PC-9 (cell line): ENCODE measurements around the gene DNAJC3. TPM values are rescaled to one million over a fixed set of nuclear protein-coding genes. Genes with fewer than 3 reads are reported as not detected.
"Not testable (repeated sequence)": the region's sequence is repeated elsewhere in the genome, so short reads cannot be mapped to it uniquely, and the experiment has no call there.

ENCODE experiments used
- BruUV-seq: library from RNA; stranded (reverse); fragments of 400-500 nt; replicated peaks from 2 replicates; lab custom pipeline; 2021; lab: Mats Ljungman, UMichigan
- CTCF ChIA-PET: fragments of 300-600 bp; sonication (Branson Sonifier 250); formaldehyde crosslinking; loops from one replicate; lab custom pipeline; 2022; ENCODE audit warnings: antibody characterized with exemption; lab: Charles Lee
- POLR2A ChIA-PET: fragments of 300-600 bp; sonication (Branson Sonifier 250); formaldehyde crosslinking; loops from one replicate; lab custom pipeline; 2022; ENCODE audit warnings: antibody characterized with exemption; ENCODE audit not compliant: unreplicated experiment; lab: Charles Lee
- DNase-seq, 2 experiments: peaks; one replicate each; pipeline versions ENCODE4 v3.0.0 to v3.0.0-alpha.2; 2015 to 2022; ENCODE audit warnings: mixed read lengths in 1 of 2
- H2AFZ ChIP-seq: fragments of 200-600 bp; sonication (generic); 2 replicates; pipeline ENCODE4 v1.8.1; 2017; ENCODE audit warnings: antibody characterized with exemption
- H3F3A ChIP-seq: fragments of 200-600 bp; sonication (generic); 2 replicates; pipeline ENCODE4 v1.8.1; 2017; ENCODE audit warnings: antibody characterized with exemption, mild to moderate bottlenecking, low read depth; ENCODE audit not compliant: insufficient read depth
- H3K27ac ChIP-seq: fragments of 200-600 bp; sonication (generic); 2 replicates; pipeline ENCODE4 v1.6.1; 2016; ENCODE audit warnings: mixed run types
- H3K27me3 ChIP-seq: fragments of 200-600 bp; sonication (generic); 2 replicates; pipeline ENCODE4 v1.6.1; 2016; ENCODE audit warnings: low read depth, mixed run types; ENCODE audit not compliant: insufficient read depth
- H3K36me3 ChIP-seq: fragments of 200-600 bp; sonication (generic); 2 replicates; pipeline ENCODE4 v1.6.1; 2016; ENCODE audit warnings: low read depth, mixed run types
- H3K4me1 ChIP-seq: fragments of 200-600 bp; sonication (generic); replicated peaks from 2 replicates; pipeline ENCODE4 v1.6.1; 2016; ENCODE audit warnings: mixed run types; ENCODE audit not compliant: insufficient read depth
- H3K4me2 ChIP-seq: fragments of 200-600 bp; sonication (generic); 2 replicates; pipeline ENCODE4 v1.6.1; 2017; ENCODE audit warnings: mixed run types
- H3K4me3 ChIP-seq: fragments of 200-600 bp; sonication (generic); 2 replicates; pipeline ENCODE4 v1.6.1; 2016; ENCODE audit warnings: mixed run types
- H3K79me2 ChIP-seq: fragments of 200-600 bp; sonication (generic); 2 replicates; pipeline ENCODE4 v1.6.1; 2017; ENCODE audit warnings: low read depth, mixed run types
- H3K9me2 ChIP-seq: fragments of 200-600 bp; sonication (generic); 2 replicates; pipeline ENCODE4 v1.8.1; 2017; ENCODE audit warnings: mild to moderate bottlenecking; ENCODE audit not compliant: insufficient read depth
- H3K9me3 ChIP-seq: fragments of 200-600 bp; sonication (generic); 2 replicates; pipeline ENCODE4 v1.8.1; 2016; ENCODE audit warnings: low read depth; ENCODE audit not compliant: insufficient read depth
- H4K20me1 ChIP-seq: fragments of 200-600 bp; sonication (generic); 2 replicates; pipeline ENCODE4 v1.8.1; 2017; ENCODE audit not compliant: insufficient read depth
- EZH2 ChIP-seq: fragments of 200-600 bp; sonication (generic); IDR thresholded peaks from 2 replicates; pipeline ENCODE4 v1.8.0; 2017; ENCODE audit warnings: antibody characterized with exemption, low read depth
- intact Hi-C: fragments of 100-400 bp; cut with micrococcal nuclease; formaldehyde crosslinking; loops from one replicate; pipeline ENCODE4 v1.10.0; 2022; ENCODE audit not compliant: unreplicated experiment
- total RNA-seq: library from RNA; stranded (reverse); gene quantifications from 2 replicates; pipeline ENCODE4 v1.2.3, GENCODE V29; 2021
- TF ChIP-seq, protein P1 (sequence below): fragments of 200-600 bp; sonication (generic); conservative IDR thresholded peaks from 2 replicates; pipeline ENCODE4 v1.6.1; 2017; ENCODE audit warnings: mixed run types, antibody characterized with exemption, mild to moderate bottlenecking, moderate library complexity

Gene DNAJC3
- total RNA-seq, 1 experiment from 2014 or later = 10.5 TPM

DNA sequence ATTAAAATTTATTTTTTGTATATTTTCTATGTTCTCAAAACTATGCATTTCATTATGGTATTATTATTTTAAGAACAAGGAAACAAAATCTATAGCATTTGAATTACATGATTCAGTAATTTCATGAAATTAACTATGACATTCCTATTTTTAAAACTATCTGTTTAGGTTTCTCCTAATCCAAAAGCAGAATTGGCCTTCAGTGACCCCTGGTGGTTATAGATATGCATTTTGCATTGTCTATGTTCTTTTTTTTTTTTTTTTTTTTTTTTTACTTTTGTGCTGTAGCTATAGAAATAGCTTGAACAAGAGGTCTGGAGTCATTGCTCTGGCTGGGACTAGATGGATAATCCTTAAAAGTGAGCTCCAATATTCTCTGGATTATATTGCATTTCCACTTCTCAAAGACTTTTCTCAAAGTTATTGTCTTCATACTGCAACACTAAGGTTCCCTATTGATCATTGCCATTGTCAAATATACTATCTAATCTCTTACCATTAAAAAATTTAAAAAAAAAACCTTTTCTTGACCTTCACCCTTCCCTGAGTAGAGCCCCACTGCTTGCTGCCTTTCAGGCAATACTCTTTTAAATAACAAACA, 15.9 kb upstream of the DNAJC3 start:
- H3K4me2 ChIP-seq = no peak overlapping the region
- CTCF ChIA-PET = interaction anchor here (0.6 to 0.8 kb wide), 7 partner anchors 37 to 1098 kb away, joined by 3 to 30 read pairs (median 7); no protein-coding TSS in a partner anchor
- no peaks in the 10 kb centered on the region for H4K20me1 ChIP-seq
- TF ChIP-seq EZH2 = no peak
- TF ChIP-seq, protein P1, sequence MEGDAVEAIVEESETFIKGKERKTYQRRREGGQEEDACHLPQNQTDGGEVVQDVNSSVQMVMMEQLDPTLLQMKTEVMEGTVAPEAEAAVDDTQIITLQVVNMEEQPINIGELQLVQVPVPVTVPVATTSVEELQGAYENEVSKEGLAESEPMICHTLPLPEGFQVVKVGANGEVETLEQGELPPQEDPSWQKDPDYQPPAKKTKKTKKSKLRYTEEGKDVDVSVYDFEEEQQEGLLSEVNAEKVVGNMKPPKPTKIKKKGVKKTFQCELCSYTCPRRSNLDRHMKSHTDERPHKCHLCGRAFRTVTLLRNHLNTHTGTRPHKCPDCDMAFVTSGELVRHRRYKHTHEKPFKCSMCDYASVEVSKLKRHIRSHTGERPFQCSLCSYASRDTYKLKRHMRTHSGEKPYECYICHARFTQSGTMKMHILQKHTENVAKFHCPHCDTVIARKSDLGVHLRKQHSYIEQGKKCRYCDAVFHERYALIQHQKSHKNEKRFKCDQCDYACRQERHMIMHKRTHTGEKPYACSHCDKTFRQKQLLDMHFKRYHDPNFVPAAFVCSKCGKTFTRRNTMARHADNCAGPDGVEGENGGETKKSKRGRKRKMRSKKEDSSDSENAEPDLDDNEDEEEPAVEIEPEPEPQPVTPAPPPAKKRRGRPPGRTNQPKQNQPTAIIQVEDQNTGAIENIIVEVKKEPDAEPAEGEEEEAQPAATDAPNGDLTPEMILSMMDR = peak; percentile 86
- peaks cover 14% of the 10 kb centered on the region for H3K4me1 ChIP-seq
- no peaks in the 10 kb centered on the region for H3K36me3 ChIP-seq
- no peaks in the 10 kb centered on the region for H3K9me2 ChIP-seq
- H2AFZ ChIP-seq = no peak overlapping the region
- peaks cover 20% of the 10 kb centered on the region for H3K9me3 ChIP-seq
- H3K27me3 ChIP-seq = no peaks in the 10 kb centered on the region
- POLR2A ChIA-PET = no interaction called here
- intact Hi-C loops = loop anchor here (2.0 to 10.0 kb wide), 5 partner anchors 39 to 472 kb away; no protein-coding TSS in a partner anchor
- BruUV-seq = no TSS peak
- H3K79me2 ChIP-seq = no peaks in the 10 kb centered on the region
- no peak overlapping the region for H3K4me3 ChIP-seq
- peaks cover 11% of the 10 kb centered on the region; the same call in 1 of the 2 replicates for H3F3A ChIP-seq
- DNase-seq = peak in 1 of 2 experiments; percentile 62
- no peak overlapping the region for H3K27ac ChIP-seq

DNA sequence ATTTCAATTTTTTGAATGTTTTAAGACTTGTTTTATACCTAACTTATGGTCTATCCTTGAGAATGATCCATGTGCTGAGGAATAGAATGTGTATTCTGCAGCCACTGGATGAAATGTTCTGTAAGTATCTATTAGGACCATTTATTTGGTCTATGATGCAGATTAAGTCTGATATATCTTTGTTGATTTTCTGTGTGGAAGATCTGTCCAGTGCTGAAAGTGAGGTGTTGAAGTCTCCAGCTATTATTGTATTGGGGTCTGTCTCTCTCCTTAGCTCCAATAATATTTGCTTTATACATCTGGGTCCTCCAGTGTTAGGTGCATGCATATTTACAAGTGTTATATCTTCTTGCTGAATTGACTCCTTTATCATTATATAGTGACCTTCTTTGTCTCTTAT, 9.7 kb upstream of the DNAJC3 start:
- H3K79me2 ChIP-seq, H3K4me1 ChIP-seq, H2AFZ ChIP-seq, POLR2A ChIA-PET, BruUV-seq, H3K9me2 ChIP-seq, CTCF ChIA-PET, H3K4me3 ChIP-seq, H3K4me2 ChIP-seq, H3F3A ChIP-seq, H3K36me3 ChIP-seq, H3K27me3 ChIP-seq, H4K20me1 ChIP-seq, H3K27ac ChIP-seq, DNase-seq: not testable (repeated sequence)
- H3K9me3 ChIP-seq = peaks cover 70% of the 10 kb centered on the region
- intact Hi-C loops = loop anchor here (10.0 kb wide), 2 partner anchors 172 to 262 kb away; no protein-coding TSS in a partner anchor

DNA sequence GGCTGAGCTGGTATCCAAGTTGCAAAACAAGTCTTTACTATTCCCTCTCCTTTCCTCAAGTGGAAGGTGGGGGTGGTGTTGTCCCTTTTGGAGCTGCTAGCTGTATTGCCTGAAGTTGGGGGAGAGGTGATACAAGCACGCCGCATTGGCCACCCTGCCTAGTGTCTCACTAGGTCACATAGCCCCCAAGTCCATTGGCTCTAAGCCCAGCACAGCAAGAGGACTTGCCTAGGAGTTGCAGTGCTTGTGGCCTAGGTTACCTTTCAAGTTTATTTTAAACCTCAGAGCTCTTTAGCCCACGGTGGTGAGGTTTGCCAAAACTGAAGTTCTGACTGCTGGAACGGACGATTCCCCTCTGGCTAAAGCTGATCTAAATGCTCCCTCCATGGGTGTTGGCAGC, 5.3 kb upstream of the DNAJC3 start:
- peaks cover 5% of the 10 kb centered on the region; the same call in 1 of the 2 replicates for H3F3A ChIP-seq
- no peaks in the 10 kb centered on the region for H3K36me3 ChIP-seq
- no peak overlapping the region for H3K4me3 ChIP-seq
- no peak for DNase-seq
- H4K20me1 ChIP-seq = no peaks in the 10 kb centered on the region
- H3K9me2 ChIP-seq = no peaks in the 10 kb centered on the region
- ChIA-PET CTCF (no interaction called here), POLR2A (no interaction called here)
- TF ChIP-seq EZH2 = no peak
- H2AFZ ChIP-seq = no peak overlapping the region
- intact Hi-C loops = no loop called here
- H3K79me2 ChIP-seq = peaks cover 14% of the 10 kb centered on the region
- no peak overlapping the region for H3K27ac ChIP-seq
- BruUV-seq = no TSS peak
- no peak overlapping the region for H3K4me2 ChIP-seq
- peaks cover 49% of the 10 kb centered on the region for H3K9me3 ChIP-seq
- peaks cover 12% of the 10 kb centered on the region for H3K4me1 ChIP-seq
- H3K27me3 ChIP-seq = no peaks in the 10 kb centered on the region

DNA sequence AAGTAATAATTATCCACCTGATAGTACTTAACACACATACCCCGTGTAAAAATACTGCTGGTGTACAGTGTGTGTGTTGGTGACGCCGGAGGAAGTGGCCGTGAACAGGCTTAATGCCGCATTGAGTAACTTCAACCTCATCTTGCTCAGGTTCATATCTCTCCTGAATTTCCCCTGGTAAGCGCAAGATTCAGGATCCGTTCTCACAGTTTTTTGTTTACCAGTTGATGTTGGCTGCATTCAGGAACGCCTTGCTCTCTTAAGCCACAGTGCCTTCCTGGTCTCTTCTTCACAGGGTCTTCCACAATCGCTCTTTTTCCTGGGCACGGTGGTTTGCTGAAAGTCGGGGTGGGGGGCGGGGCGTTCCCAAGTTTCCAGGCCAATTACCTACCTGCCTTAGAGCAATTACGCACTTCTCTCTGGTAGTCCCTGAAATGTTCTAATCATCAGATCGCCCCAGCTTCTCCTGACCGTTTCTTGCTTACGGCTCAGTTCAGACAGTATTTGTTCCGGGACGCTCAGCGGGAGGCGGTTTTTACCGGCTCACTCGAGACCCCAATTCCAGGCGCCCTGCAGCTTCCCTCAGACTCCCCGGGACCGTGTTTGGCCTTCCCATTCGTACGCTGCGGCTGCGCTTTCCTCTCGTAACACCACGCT, 706 bp upstream of the DNAJC3 start:
- H2AFZ ChIP-seq = peak overlapping the region; percentile 98

More for the DNA sequence above, 706 bp upstream of the DNAJC3 start:
- Histone ChIP-seq H3K79me2 (peaks cover 53% of the 10 kb centered on the region), H3K4me1 (peaks cover 33% of the 10 kb centered on the region), H4K20me1 (peaks cover 4% of the 10 kb centered on the region; the same call in 1 of the 2 replicates), H3K27me3 (no peaks in the 10 kb centered on the region), H3K27ac (peak overlapping the region; percentile 92), H3K4me2 (peak overlapping the region; percentile 80), H3K36me3 (no peaks in the 10 kb centered on the region), H3F3A (peaks cover 5% of the 10 kb centered on the region; the same call in 1 of the 2 replicates), H3K9me3 (peaks cover 7% of the 10 kb centered on the region; the same call in 1 of the 2 replicates), H3K9me2 (no peaks in the 10 kb centered on the region), H3K4me3 (peak overlapping the region; percentile 84)
- TF ChIP-seq, protein P1 = no peak
- no peak for TF ChIP-seq EZH2
- intact Hi-C loops = loop anchor here (2.0 kb wide), 1 partner anchor 1757 kb away; no protein-coding TSS in a partner anchor
- DNase-seq = peak; percentile 17 to 69
- TSS peak; percentile 84 for BruUV-seq
- ChIA-PET POLR2A (interaction anchor here (0.5 to 0.9 kb wide), 5 partner anchors 38 to 1128 kb away, joined by 3 to 7 read pairs (median 3); no protein-coding TSS in a partner anchor), CTCF (no interaction called here)
